ENCODE results near the gene ZNRF4.

DNA sequence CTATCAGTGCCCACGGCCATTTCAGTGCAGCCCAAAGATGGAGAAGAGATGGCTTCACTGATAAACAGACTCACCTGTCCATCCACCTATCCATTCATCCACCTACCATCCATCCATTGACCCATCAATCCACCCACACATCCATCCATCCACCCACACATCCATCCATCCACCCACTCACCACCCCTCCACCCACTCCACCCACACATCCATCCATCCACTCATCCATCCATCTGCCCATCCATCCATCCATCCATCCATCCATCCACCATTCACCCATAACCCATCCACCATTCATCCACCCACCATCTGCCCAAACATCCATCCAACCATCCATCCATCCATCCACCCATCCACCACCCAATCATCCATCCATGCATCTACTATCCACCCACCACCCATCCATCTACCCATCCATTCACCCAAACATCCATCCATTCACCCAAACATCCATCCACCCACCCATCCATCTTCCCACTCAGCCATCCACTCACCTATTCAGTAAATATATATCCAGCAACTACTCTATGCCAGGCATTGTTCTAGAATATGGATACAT is 31.6 kb upstream of the ZNRF4 start:
- TF ChIP-seq STAT1 (IDR thresholded peaks at IDR 0.05; ENCODE audit: unreplicated experiment): no peak
- TF ChIP-seq, protein P1, sequence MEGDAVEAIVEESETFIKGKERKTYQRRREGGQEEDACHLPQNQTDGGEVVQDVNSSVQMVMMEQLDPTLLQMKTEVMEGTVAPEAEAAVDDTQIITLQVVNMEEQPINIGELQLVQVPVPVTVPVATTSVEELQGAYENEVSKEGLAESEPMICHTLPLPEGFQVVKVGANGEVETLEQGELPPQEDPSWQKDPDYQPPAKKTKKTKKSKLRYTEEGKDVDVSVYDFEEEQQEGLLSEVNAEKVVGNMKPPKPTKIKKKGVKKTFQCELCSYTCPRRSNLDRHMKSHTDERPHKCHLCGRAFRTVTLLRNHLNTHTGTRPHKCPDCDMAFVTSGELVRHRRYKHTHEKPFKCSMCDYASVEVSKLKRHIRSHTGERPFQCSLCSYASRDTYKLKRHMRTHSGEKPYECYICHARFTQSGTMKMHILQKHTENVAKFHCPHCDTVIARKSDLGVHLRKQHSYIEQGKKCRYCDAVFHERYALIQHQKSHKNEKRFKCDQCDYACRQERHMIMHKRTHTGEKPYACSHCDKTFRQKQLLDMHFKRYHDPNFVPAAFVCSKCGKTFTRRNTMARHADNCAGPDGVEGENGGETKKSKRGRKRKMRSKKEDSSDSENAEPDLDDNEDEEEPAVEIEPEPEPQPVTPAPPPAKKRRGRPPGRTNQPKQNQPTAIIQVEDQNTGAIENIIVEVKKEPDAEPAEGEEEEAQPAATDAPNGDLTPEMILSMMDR (conservative IDR thresholded peaks at IDR 0.05; ENCODE audit: low read depth in 2 of 2): no peak
